ENCODE measurements around the gene MLST8.

GRCh38 chr16:2244301-2244700 lies 39.0 kb downstream of the MLST8 start:
- peak in 1 of 2 donors; percentile 3 for TF ChIP-seq CTCF (IDR thresholded peaks at IDR 0.05; ENCODE audit: extremely low read depth in 1 of 2, insufficient read depth in 1 of 2, low read depth in 1 of 2, low read length in 2 of 2)
- no peak for TF ChIP-seq MYC (IDR thresholded peaks at IDR 0.05; ENCODE audit: low read depth, low read length)
- no peak for TF ChIP-seq POLR2AphosphoS5 (IDR thresholded peaks at IDR 0.05; ENCODE audit: insufficient read depth, low read depth, low read length)
- TF ChIP-seq EZH2 (IDR thresholded peaks at IDR 0.05; ENCODE audit: borderline replicate concordance, low read depth, low read length, severe bottlenecking) = no peak
- TF ChIP-seq MAX (IDR thresholded peaks at IDR 0.05; ENCODE audit: insufficient read depth, insufficient read length) = no peak
- TF ChIP-seq JUN (IDR thresholded peaks at IDR 0.05; ENCODE audit: borderline replicate concordance, insufficient read depth, insufficient read length, low read depth) = no peak
- no peak for TF ChIP-seq POLR2A (IDR thresholded peaks at IDR 0.05; ENCODE audit: low read depth, low read length)

Measured in endothelial cell of umbilical vein (primary cell).